Skeletal muscle tissue (tissue), 4 donors: Measurements from ENCODE around the gene ATF3. TPM values are rescaled to one million over a fixed set of nuclear protein-coding genes. Genes with fewer than 3 reads are reported as not detected.
"Not testable (repeated sequence)": the region's sequence is repeated elsewhere in the genome, so short reads cannot be mapped to it uniquely, and the experiment has no call there.

Experiments
- H3K27ac ChIP-seq: one replicate; pipeline ENCODE4 v1.7.0; 2013; ENCODE audit warnings: mild to moderate bottlenecking, low read depth, low read length, inconsistent platforms
- H3K27me3 ChIP-seq, 3 donors: one replicate each; pipeline ENCODE4 v1.7.0; 2013; ENCODE audit warnings: low read length in 3 of 3; ENCODE audit not compliant: control insufficient read depth in 3 of 3, insufficient read depth in 3 of 3
- H3K36me3 ChIP-seq, 3 donors: one replicate each; pipeline ENCODE4 v1.7.0; 2013; ENCODE audit warnings: low read length in 3 of 3; ENCODE audit not compliant: control insufficient read depth in 3 of 3, insufficient read depth in 3 of 3
- H3K4me1 ChIP-seq, 3 donors: one replicate each; pipeline ENCODE4 v1.7.0; 2013; ENCODE audit warnings: low read length in 3 of 3, mild to moderate bottlenecking in 3 of 3; ENCODE audit not compliant: control insufficient read depth in 3 of 3, insufficient read depth in 3 of 3
- H3K4me3 ChIP-seq, 3 donors: one replicate each; pipeline ENCODE4 v1.7.0; 2013; ENCODE audit warnings: low read length in 3 of 3
- H3K9ac ChIP-seq, 3 donors: one replicate each; pipeline ENCODE4 v1.7.0; 2013; ENCODE audit warnings: low read length in 3 of 3, mild to moderate bottlenecking in 3 of 3, moderate library complexity in 2 of 3, low read depth in 1 of 3
- H3K9me3 ChIP-seq, 3 donors: one replicate each; pipeline ENCODE4 v1.7.0; 2013; ENCODE audit warnings: low read length in 3 of 3; ENCODE audit not compliant: control insufficient read depth in 3 of 3
- total RNA-seq: library from RNA; depleted of rRNA; stranded (reverse); fragments of >200 nt; gene quantifications from one replicate; pipeline ENCODE4 v1.2.3, GENCODE V29; 2014
- donor health status: Osteomylitis.

ATF3 gene
- total RNA-seq, 1 donor from 2014 or later, result 4.7 TPM

DNA sequence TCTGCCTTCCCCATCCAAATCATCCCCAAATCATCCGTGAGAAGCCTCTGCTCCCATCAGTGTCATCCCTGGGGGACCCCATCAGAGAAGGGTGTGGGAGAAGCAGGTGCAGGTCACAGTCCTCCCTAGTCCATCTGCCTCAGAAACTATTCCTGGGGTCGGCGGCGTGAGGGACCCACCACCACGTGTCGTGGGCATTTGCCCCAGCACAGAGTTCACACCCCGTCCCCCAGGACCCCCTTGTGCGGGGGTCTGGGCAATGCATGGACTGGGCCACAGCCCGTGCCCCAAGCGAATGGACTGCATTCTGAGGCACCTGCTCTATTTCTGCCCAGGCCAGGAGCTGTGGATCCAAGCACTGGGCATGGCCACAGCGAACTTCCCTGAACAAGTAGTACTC is 38.4 kb downstream of the ATF3 start:
- Histone ChIP-seq H3K27ac (no peak overlapping the region), H3K36me3 (no peaks in the 10 kb centered on the region)

DNA sequence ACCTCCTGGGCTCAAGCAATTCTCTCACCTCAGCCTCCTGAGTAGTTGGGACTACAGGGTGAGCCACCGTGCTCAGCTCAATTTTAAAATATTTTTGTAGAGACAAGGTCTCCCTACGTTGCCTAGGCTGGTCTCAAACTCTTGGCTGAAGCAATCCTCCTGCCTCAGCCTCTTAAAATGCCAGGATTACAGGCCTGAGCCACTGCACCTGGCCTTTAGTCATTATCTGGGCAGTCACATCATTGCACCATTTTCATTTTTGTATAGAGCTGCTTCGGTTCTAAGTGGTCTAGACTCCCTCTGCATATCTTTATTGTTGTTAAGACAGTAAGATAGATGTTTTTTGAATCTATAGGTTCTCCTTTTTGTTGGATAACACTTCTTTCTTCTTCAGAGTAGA is 39.9 kb downstream of the ATF3 start:
- H3K9me3 ChIP-seq, result no peaks in the 10 kb centered on the region
- H3K4me1 ChIP-seq, result peaks cover 0 to 5% (median 3%) of the 10 kb centered on the region in 3 donors
- no peaks in the 10 kb centered on the region for H3K27me3 ChIP-seq
- no peaks in the 10 kb centered on the region for H3K36me3 ChIP-seq
- no peak overlapping the region for H3K27ac ChIP-seq
- H3K4me3 ChIP-seq, result no peak overlapping the region
- H3K9ac ChIP-seq, result no peak overlapping the region

More for the DNA sequence above, 38.4 kb downstream of the ATF3 start:
- Histone ChIP-seq H3K9me3 (no peaks in the 10 kb centered on the region), H3K9ac (no peak overlapping the region), H3K4me3 (no peak overlapping the region), H3K4me1 (peaks cover 0 to 5% (median 3%) of the 10 kb centered on the region in 3 donors), H3K27me3 (no peaks in the 10 kb centered on the region)

DNA sequence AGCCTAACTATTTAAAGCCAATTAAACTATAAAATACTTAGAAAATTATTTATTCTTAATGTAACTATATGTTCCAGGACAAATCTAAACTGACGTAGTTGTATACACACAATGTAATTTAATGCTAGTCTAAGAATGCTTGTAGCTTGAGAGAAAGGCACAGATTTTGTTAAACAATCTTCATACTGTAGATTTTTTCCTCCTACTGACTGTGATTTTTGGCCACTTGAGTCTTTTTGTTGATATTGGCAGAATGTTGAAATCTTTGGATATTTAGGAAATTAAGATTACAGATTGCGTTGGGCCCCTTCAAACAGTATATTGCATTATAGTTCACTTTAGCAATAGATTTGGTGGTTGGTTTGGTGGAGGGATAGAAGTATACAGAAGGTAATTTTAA is 40.5 kb downstream of the ATF3 start:
- H3K27ac ChIP-seq, result no peak overlapping the region
- H3K27me3 ChIP-seq, result no peaks in the 10 kb centered on the region
- no peak overlapping the region for H3K4me3 ChIP-seq
- H3K4me1 ChIP-seq, result peaks cover 0 to 4% (median 3%) of the 10 kb centered on the region in 3 donors
- H3K36me3 ChIP-seq, result no peaks in the 10 kb centered on the region
- no peak overlapping the region for H3K9ac ChIP-seq
- no peaks in the 10 kb centered on the region for H3K9me3 ChIP-seq

DNA sequence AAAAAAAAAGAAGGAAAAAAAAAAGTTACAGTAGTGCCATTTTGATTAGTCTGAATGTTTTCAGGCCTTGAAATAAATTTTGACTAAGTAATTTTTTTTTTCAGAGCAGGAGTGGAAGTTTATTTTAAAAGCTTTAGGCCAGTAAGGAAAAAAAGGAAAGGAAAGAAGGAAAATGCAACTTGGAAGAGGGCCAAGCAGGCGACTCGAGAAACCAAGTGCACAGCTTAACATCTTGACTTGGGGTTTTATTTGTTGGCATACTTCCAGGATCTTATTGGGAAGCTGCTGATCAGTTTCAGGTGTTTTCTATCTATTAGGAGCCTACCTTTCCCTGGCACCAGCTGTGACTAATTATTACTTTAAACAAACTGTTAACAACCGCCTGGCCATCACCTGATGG is 41.7 kb downstream of the ATF3 start:
- H3K27ac ChIP-seq, result peak overlapping the region; percentile 4
- peaks cover 0 to 3% (median 0%) of the 10 kb centered on the region in 3 donors for H3K27me3 ChIP-seq
- no peak overlapping the region for H3K9ac ChIP-seq
- H3K9me3 ChIP-seq, result no peaks in the 10 kb centered on the region
- H3K36me3 ChIP-seq, result no peaks in the 10 kb centered on the region
- no peaks in the 10 kb centered on the region for H3K4me1 ChIP-seq
- H3K4me3 ChIP-seq, result no peak overlapping the region

- Histone ChIP-seq H3K9me3 (no peaks in the 10 kb centered on the region), H3K9ac (no peak overlapping the region), H3K4me3 (no peak overlapping the region), H3K4me1 (no peaks in the 10 kb centered on the region), H3K36me3 (no peaks in the 10 kb centered on the region), H3K27ac (peak overlapping the region; percentile 37), H3K27me3 (peaks cover 0 to 3% (median 0%) of the 10 kb centered on the region in 3 donors)
Measured at GRCh38 chr1:212651521-212651920, 43.0 kb downstream of the ATF3 start.

GRCh38 chr1:212651977-212652376 is 43.4 kb downstream of the ATF3 start:
- H3K4me1 ChIP-seq, result no peaks in the 10 kb centered on the region
- peak overlapping the region; percentile 37 for H3K27ac ChIP-seq
- no peaks in the 10 kb centered on the region for H3K9me3 ChIP-seq
- peaks cover 0 to 3% (median 0%) of the 10 kb centered on the region in 3 donors for H3K27me3 ChIP-seq
- H3K9ac ChIP-seq, result no peak overlapping the region
- H3K4me3 ChIP-seq, result no peak overlapping the region
- H3K36me3 ChIP-seq, result no peaks in the 10 kb centered on the region

GRCh38 chr1:212652609-212653008 is 44.0 kb downstream of the ATF3 start:
- H3K36me3 ChIP-seq, result no peaks in the 10 kb centered on the region
- peaks cover 0 to 3% (median 0%) of the 10 kb centered on the region in 3 donors for H3K27me3 ChIP-seq
- no peak overlapping the region for H3K4me3 ChIP-seq
- no peak overlapping the region for H3K27ac ChIP-seq
- H3K9ac ChIP-seq, result no peak overlapping the region
- H3K4me1 ChIP-seq, result no peaks in the 10 kb centered on the region
- H3K9me3 ChIP-seq, result no peaks in the 10 kb centered on the region

- H3K27ac ChIP-seq, result no peak overlapping the region
- H3K4me1 ChIP-seq, result no peaks in the 10 kb centered on the region
- H3K4me3 ChIP-seq, result no peak overlapping the region
- H3K27me3 ChIP-seq, result peaks cover 0 to 3% (median 0%) of the 10 kb centered on the region in 3 donors
- H3K9ac ChIP-seq, result no peak overlapping the region
- H3K36me3 ChIP-seq, result no peaks in the 10 kb centered on the region
- H3K9me3 ChIP-seq, result no peaks in the 10 kb centered on the region
Measured at GRCh38 chr1:212655668-212656440, 47.3 kb downstream of the ATF3 start.

DNA sequence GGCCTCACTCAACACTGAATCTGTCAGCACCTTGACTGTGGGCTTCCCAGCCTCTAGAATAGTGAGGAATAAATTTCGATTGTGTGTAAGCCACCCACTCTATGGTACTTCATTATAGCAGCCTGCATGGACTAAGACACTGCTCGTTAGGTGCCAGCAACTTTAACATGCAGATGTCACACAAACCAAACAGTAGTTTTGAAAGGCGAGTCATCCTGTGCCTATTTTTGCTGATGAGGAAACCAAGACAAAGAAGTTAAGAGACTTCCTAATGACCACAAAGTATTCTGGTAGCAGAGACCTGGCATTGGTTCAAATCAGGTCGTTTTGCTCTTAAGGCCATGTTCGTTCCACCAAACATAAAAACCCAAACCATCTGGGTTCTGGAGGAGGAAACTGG is 48.2 kb downstream of the ATF3 start:
- H3K36me3 ChIP-seq, result no peaks in the 10 kb centered on the region
- H3K9ac ChIP-seq, result no peak overlapping the region
- no peak overlapping the region for H3K27ac ChIP-seq
- H3K9me3 ChIP-seq, result no peaks in the 10 kb centered on the region
- H3K4me1 ChIP-seq, result no peaks in the 10 kb centered on the region
- H3K4me3 ChIP-seq, result no peak overlapping the region
- H3K27me3 ChIP-seq, result peaks cover 0 to 3% (median 0%) of the 10 kb centered on the region in 3 donors

- H3K36me3 ChIP-seq, H3K27ac ChIP-seq, H3K9ac ChIP-seq, H3K27me3 ChIP-seq, H3K9me3 ChIP-seq, H3K4me3 ChIP-seq, H3K4me1 ChIP-seq: not testable (repeated sequence)
Measured at GRCh38 chr1:212658250-212658649, 49.7 kb downstream of the ATF3 start.
